GM12878 (cell line): ENCODE measurements around the gene TEX2.

Experiments used
- EGR1 ChIP-seq, 2 experiments: IDR thresholded peaks; 1 replicate in 1 of 2; 2 replicates in 1 of 2; pipeline ENCODE4 v1.6.1; 2011 to 2012; ENCODE audit warnings: low read depth in 2 of 2, low read length in 2 of 2, borderline replicate concordance in 1 of 2, mild to moderate bottlenecking in 1 of 2, moderate library complexity in 1 of 2
- LARP7 ChIP-seq: fragments of 450-650 bp; IDR thresholded peaks from 2 replicates; pipeline ENCODE4 v1.6.1; 2017; ENCODE audit warnings: mild to moderate bottlenecking
- POLR2AphosphoS5 ChIP-seq: IDR thresholded peaks from 2 replicates; pipeline ENCODE4 v1.6.1; 2011; ENCODE audit warnings: mild to moderate bottlenecking, low read length, inconsistent platforms
- RAD21 ChIP-seq: IDR thresholded peaks from 2 replicates; pipeline ENCODE4 v1.6.1; 2011; ENCODE audit warnings: mild to moderate bottlenecking, low read depth, low read length, moderate library complexity; ENCODE audit not compliant: insufficient read depth
- RBBP5 ChIP-seq: fragments of 200-600 bp; sonication (generic); conservative IDR thresholded peaks from 2 replicates; pipeline ENCODE4 v1.6.1; 2016
- SP1 ChIP-seq: IDR thresholded peaks from one replicate; pipeline ENCODE4 v1.6.1; 2011; ENCODE audit warnings: low read depth, low read length
- SUZ12 ChIP-seq: fragments of 200-600 bp; sonication (generic); IDR thresholded peaks from one replicate; pipeline ENCODE4 v1.6.1; 2018; ENCODE audit warnings: antibody characterized with exemption, mild to moderate bottlenecking; ENCODE audit not compliant: unreplicated experiment
- TF ChIP-seq, protein P1 (sequence below), 3 experiments: IDR thresholded peaks in 2 of 3; conservative IDR thresholded peaks in 1 of 3; 2 replicates each; pipeline ENCODE4 v1.5.1; 2011; ENCODE audit warnings: low read depth in 3 of 3, low read length in 3 of 3, mild to moderate bottlenecking in 3 of 3, control low read depth in 2 of 3, moderate library complexity in 2 of 3, inconsistent platforms in 1 of 3, mixed read lengths in 1 of 3; ENCODE audit not compliant: control insufficient read depth in 2 of 3, insufficient read depth in 1 of 3; ENCODE audit errors: extremely low read depth in 1 of 3
- TF ChIP-seq, protein P2 (sequence below): fragments of 450-650 bp; IDR thresholded peaks from 2 replicates; pipeline ENCODE4 v1.6.1; 2014; ENCODE audit warnings: mild to moderate bottlenecking
- TF ChIP-seq, protein P3 (sequence below): IDR thresholded peaks from 2 replicates; pipeline ENCODE4 v1.6.1; 2011; ENCODE audit warnings: low read depth, mild to moderate bottlenecking, low read length, moderate library complexity, borderline replicate concordance; ENCODE audit errors: extremely low read depth

DNA sequence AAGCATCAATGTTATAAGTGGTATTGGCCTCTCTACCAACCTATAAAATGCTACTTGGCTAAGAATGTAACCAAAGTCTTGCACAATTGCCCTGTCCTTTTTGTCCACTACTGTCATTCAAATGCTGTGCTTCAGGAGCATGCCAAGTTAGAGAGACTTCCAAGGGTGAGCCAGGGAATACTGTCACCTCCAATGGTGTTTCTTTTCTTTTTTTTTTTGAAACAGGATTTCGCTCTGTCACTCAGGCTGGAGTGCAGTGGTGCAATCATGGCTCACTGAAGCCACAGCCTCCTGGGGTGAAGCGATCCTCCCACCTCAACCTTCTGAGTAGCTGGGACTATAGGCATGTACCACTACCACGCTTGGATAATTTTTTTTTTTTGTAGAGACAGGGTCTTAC lies 89.4 kb downstream of the TEX2 start:
- TF ChIP-seq SP1 = no peak
- no peak for TF ChIP-seq POLR2AphosphoS5
- TF ChIP-seq, protein P1, sequence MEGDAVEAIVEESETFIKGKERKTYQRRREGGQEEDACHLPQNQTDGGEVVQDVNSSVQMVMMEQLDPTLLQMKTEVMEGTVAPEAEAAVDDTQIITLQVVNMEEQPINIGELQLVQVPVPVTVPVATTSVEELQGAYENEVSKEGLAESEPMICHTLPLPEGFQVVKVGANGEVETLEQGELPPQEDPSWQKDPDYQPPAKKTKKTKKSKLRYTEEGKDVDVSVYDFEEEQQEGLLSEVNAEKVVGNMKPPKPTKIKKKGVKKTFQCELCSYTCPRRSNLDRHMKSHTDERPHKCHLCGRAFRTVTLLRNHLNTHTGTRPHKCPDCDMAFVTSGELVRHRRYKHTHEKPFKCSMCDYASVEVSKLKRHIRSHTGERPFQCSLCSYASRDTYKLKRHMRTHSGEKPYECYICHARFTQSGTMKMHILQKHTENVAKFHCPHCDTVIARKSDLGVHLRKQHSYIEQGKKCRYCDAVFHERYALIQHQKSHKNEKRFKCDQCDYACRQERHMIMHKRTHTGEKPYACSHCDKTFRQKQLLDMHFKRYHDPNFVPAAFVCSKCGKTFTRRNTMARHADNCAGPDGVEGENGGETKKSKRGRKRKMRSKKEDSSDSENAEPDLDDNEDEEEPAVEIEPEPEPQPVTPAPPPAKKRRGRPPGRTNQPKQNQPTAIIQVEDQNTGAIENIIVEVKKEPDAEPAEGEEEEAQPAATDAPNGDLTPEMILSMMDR (IDR thresholded peaks at IDR 0.05 in 2 of 3, conservative IDR thresholded peaks at IDR 0.05 in 1 of 3; ENCODE audit: control insufficient read depth in 2 of 3, extremely low read depth in 1 of 3, insufficient read depth in 1 of 3, low read depth in 3 of 3, low read length in 3 of 3) = no peak
- no peak for TF ChIP-seq SUZ12
- no peak for TF ChIP-seq RBBP5
- TF ChIP-seq, protein P2, sequence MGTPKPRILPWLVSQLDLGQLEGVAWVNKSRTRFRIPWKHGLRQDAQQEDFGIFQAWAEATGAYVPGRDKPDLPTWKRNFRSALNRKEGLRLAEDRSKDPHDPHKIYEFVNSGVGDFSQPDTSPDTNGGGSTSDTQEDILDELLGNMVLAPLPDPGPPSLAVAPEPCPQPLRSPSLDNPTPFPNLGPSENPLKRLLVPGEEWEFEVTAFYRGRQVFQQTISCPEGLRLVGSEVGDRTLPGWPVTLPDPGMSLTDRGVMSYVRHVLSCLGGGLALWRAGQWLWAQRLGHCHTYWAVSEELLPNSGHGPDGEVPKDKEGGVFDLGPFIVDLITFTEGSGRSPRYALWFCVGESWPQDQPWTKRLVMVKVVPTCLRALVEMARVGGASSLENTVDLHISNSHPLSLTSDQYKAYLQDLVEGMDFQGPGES = no peak
- TF ChIP-seq, protein P3, sequence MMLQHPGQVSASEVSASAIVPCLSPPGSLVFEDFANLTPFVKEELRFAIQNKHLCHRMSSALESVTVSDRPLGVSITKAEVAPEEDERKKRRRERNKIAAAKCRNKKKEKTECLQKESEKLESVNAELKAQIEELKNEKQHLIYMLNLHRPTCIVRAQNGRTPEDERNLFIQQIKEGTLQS = no peak
- no peak for TF ChIP-seq LARP7
- TF ChIP-seq RAD21 = no peak
- TF ChIP-seq EGR1 (IDR thresholded peaks at IDR 0.05; ENCODE audit: borderline replicate concordance in 1 of 2, low read depth in 2 of 2, low read length in 2 of 2) = no peak
